Measurements from ENCODE around the gene TBX1. TPM values are rescaled to one million over a fixed set of nuclear protein-coding genes. Genes with fewer than 3 reads are reported as not detected.

Gene TBX1
- polyA plus RNA-seq, 4 donors = 0.19 to 0.79 (median 0.30) TPM

DNA sequence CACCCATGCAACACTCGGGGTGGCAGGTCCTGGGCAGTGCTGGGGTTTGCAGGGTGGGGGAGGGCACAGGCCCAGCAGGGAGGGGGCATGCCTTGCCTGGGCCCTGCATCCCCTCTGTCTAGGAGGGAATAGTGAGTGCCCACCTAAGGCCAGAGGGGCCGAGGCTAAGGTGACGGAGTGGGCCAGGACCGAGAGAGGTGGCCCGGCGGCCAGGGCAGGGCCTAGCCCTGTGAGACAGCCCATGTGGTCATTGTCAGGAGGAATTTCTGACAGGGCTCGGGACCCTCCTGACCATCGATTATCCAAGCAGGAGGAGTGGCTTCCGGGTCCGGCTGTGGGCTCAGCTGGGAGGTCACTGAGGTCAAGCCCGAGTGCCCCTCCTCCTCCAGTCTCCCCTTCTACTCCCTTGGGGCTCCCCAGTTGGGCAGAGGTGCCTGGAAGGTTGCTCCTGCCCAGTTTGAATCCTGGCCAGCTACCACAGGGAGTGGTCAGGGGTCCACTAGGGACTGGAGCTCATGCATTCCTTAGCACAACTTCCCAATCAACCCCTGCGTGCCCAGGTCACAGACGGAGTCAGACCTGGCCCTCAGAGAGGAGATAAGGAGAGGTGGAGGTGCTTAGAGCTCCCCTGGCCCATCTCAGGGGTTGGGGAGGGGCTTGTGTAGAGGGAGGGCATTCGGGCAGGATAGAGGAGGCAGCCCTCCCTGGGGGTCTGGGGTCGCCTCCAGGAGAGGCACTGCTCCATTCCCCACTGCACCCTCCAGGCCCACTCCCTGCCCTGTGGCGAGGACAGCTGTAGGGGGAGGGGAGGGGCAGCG, 22.5 kb upstream of the TBX1 start:
- no peak for DNase-seq (ENCODE audit: low read depth in 4 of 4, low spot score in 3 of 4)

DNA sequence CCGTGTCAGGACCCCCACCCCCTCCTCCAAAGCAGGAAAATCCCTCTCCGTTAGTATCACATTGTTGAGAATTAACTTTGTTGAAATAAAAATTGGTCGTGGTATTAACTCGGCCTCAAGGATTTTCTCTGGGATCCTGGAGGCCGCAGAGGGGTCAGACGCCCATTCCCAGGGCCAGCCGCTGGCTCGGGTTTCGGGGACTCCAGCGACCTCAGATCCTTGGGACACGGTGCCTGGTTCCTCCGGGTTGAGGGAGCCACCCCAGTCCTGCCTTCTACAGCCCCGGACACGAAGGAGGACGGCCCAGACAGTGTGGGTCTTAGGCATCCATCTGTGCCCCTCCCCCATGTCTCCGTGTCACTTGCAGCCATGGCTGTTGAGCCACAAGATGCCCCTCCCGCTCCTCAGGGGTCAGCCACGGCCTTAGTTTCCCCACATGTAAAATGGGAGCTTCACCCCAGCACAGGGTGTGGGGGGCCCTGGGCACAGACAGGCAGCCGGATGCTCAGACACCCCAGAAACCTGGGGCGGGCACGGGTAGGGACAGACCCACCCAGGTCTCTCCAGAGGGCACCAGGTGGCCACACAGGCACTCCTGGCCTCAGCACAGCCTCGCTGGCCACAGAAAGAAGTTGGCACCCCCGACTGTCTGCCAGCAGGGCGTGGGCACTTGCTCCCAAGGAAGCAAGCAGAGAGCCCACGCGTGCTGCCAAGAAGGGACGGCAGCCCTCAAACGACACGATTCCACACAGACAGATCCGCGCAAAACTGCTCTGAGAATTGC, 21.7 kb upstream of the TBX1 start:
- DNase-seq (ENCODE audit: low read depth in 4 of 4, low spot score in 3 of 4) = no peak

DNA sequence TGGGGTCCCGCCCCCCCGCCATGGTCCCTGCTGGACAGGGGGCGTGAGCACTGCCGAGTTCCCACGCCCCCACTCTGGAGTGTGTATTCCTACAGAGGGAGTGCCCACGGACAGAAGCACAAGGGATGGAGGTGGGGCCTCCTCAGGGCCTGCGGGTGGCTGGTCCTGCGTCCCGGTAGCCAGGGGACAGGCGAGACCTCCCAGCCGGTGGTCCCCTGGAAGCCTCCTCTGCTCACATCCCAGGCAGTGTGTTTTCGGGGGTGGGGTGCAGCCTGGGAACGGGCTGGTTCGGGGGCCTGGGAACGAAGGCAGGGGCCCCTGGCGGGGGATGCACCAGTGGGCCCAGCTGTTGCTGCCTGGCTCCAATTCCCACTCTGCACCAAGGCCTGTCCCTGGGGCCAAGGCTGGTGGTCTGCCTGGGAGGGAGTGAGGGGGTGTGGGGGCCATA, 21.1 kb upstream of the TBX1 start:
- no peak for DNase-seq (ENCODE audit: low read depth in 4 of 4, low spot score in 3 of 4)

DNA sequence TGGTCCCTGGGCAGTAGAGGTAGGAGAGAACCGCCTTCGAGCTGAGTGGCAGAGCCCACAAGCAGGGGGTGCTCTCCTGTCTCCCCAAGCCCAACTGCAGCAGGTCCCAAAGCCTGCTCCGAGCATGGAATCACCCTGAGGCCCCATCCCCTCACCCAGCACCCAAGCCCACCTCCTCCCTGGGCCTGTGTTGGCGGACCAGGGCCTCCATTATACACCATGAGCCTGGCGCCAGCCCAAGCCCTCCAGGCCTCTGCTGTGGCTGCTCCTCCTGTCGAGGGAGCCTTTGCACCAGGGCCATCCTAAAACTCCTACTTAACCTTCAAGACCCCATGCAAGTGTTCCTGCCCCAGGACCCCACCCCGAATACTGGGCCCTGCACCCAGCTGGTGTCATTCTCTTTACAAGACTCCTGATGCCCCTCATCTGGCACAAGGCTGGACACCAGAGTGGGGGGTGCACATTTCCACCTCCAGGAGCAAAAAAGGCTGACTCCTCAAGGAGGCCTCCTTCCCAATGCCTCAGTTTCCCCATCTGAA, 20.6 kb upstream of the TBX1 start:
- DNase-seq (ENCODE audit: low read depth in 4 of 4, low spot score in 3 of 4) = no peak

DNA sequence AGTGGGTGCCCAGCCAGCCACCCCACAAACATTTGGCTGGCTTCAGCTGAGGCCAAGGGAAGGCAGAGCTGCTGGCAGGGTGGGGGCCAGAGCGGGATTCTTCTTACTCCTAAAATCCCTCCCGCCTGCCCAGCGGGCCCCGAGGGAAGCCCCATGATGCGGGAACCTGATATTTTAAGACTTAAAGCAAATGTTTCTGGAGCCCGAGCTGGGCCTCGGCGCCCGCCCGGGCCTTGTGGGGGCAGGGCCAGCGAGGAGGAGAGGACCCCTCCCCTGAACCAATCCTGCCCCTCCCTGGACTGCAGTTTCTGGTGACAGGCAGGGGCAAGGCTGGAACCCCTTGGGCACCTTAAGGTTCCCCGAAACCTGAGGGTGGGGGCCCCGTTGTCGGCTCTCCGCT, 20.0 kb upstream of the TBX1 start:
- DNase-seq (ENCODE audit: low read depth in 4 of 4, low spot score in 3 of 4) = no peak

DNA sequence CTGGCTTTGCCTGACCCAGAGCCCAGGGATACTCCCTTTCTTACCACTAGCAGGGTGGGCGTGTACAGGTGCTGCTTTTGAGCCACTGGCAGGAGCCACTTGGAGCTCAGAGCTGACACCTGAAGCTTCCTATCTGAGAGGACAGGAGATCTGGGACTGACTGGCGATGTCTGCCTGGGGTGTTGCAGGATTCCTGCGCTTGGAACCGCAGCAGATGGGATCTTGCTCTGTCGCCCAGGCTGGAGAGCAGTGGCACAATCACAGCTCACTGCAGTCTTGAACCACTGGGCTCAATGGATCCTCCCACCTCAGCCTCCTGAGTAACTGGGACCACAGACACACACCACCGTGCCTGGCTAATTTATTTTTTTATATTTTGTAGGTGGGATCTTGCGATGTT, 19.5 kb upstream of the TBX1 start:
- DNase-seq (ENCODE audit: low read depth in 4 of 4, low spot score in 3 of 4) = no peak

DNA sequence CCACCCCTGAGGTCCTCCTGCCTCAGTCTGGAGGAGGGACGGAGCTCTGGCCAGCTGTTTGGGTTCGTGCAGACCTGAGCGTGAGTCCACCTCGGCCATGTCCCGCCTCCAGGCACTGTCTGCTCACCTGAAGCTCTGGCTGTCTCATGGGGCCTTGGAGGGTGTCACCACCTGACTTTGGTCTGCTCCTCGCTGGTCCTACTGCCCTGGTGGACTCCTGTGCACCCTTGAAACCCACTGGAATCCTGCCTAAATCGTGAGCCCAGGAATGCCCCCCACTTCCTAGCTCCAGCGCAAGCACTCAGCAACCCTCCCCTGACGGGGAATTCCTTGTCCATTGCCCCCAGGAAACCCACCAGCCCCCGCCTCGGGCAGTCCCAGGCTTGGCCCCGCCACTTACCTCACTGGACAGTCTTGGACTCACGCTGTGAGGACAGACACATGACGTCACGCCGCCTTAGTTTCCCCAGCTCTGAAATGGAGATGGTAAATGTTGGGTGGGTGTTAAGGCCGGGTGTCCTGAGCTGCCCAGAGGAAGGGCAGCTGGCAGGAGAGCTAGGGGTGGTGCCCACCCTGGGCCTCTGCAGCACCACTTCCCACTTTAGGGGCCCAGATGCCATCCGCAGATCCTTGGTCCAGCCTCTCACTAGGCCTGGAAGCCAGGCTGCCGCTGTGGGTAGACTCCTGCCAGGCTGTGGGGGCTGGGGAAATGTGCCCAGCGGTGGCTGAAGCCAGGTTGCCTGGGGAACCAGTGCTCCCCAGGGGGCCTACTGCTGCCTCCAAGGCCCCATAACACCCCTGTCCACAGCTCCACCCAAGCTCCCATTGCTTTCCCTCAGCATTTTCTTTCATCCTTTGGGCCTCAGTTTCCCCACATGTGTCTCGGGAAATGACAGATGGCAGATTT, 18.2 kb upstream of the TBX1 start:
- no peak for DNase-seq (ENCODE audit: low read depth in 4 of 4, low spot score in 3 of 4)

DNA sequence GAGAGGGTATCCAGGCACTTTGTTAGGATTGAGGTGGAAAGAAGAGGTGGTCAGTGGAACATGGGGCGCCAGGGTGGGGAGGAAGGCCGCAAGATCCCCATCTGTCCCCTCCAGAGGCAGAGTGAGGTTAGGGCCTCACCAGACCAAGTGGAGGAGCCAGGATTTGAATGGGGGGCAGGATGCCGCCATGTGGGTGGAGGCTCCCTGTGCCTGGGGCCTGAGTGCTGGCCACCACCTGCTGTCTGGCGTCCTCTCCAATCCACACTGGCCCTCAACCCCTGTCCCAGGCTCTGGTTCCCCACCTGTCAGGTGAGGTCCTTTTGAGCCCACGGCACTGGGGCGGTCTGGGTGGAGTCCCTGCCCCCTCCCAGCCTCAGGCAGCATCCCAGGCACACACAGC, 17.5 kb upstream of the TBX1 start:
- DNase-seq (ENCODE audit: low read depth in 4 of 4, low spot score in 3 of 4) = no peak

DNA sequence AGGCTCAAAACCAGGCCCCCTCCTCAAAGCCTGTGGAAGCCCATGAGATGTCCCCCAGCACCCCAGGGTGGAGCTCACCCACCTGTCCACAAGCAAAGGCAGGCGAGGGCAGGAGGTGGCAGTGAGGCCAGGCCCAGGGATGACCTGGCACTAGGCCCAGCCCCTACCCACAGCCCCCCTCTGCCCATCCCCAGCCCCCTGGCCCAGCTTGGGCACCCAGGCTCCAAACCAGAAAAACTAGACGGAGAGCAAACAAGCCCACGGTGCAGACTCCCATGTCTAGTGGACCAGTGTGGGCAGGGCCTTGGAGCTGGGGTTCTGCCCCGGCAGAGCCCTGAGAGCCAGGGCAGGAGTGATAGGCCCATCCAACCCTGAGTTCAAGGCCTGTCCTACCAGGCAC, 16.9 kb upstream of the TBX1 start:
- no peak for DNase-seq (ENCODE audit: low read depth in 4 of 4, low spot score in 3 of 4)

DNA sequence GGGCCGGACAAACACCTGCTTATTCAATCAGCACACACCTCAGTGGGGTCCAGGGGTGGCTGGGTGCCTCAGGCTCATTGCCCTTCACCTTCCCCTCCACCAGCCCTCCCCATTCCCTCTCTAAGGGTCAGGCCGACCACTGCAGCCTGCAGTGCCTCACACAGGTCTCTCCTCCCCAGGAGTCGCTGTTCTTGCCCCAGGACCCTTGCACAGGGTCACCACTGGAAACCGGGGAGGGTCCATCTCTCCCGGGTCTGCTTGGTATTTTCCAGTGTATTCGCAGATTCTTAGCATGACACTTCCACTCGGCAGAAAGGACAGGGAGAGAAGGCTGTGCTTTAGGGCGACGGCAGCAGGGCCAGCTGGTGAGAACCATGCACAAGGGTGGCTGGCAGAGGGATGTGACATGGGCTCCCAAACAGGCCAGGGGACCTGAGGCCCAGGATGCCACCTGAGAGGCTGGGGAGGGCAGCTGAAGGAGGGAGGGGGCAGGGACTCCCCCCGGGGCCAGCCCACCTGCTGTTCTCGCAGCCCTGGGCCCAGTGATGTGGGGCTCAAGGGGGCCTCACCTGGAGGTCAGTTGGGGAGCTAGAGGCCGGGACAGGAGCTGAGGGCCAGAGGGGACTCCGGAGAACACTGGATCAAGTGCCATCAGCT, 16.1 kb upstream of the TBX1 start:
- no peak for DNase-seq (ENCODE audit: low read depth in 4 of 4, low spot score in 3 of 4)

DNA sequence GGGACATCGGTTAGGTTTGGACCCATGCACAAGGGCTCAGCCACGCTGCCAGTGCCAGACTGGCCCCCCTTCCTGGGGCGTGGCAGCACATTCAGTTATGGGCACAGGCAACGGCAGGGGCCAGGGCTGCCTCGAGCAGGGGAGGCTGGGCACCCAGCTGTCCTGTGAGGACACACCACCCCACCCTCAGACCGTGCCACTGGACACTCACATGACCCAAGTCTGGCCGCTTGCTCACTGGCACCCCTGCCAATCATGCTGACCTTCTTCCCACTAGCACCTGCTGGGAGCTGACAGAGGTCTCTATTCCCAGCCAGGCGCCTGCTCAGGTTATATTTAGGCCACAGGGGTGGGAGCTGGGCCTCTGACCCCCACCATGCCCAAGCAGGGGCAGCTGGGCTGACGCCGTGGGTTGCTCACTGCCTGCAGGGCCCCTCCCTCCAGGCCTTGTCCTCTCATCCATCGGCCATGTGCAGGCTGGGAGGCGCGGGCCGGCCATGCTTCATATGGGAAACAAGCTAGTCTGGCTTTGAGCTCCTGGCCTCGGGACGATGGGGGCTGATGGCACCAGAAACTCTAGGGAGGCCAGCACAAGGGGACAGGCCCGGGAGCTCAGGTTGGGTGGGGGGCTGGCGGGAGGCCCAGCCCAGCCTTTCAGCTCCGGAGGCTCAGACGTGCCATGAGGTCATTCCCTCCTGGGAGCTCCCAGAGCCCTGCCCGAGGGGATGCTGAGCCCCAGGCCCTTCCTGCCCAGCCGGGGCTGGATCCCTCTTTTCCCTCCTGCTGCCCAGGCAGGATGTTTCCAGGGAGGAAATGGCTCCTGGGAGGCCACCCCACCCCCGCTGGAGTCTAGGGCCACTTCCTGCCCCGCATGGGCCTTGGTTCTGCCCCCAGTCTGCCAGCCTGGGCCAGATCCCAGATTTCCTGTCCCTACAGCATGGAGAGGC, 15.2 kb upstream of the TBX1 start:
- DNase-seq (ENCODE audit: low read depth in 4 of 4, low spot score in 3 of 4) = no peak

DNA sequence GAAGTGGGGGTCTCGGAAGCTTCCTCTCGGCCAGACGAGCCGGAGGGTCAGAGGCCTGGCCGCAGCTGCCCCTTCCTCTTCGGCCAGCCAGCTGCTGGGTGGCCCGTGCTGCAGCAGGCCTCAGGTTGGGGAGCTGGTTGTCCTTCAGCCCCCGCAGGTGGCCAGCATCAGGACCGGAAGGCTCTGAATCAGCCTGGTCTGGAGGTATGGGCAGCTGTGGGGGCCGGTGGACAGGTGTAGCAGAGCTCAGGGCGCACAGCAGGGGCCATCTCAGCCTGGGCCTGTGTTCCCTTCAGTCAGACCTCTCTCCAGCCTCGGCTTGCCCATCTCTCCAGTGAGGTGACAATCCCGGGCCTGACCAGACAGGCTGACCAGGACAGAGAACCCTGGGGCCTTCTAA, 13.9 kb upstream of the TBX1 start:
- no peak for DNase-seq (ENCODE audit: low read depth in 4 of 4, low spot score in 3 of 4)

DNA sequence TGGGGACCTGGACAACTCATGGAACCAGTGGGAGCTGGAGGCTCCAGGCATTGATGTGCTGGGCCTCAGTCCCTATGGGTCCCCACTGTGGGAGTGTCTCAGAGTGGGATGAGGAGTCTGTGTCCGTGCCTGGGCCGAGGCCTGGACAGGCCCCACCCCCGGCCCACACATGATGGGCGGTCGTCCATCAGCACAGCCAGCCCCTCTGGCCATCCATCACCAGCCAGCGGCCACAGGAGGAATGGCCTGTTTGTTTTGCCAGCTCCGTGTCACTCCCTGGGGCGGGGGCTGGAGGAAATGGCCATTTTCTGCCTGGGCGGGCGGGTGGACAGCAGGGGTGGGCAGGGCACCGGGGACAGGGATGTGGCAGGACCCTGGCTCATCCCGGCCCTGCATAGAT, 13.0 kb upstream of the TBX1 start:
- DNase-seq (ENCODE audit: low read depth in 4 of 4, low spot score in 3 of 4) = no peak

DNA sequence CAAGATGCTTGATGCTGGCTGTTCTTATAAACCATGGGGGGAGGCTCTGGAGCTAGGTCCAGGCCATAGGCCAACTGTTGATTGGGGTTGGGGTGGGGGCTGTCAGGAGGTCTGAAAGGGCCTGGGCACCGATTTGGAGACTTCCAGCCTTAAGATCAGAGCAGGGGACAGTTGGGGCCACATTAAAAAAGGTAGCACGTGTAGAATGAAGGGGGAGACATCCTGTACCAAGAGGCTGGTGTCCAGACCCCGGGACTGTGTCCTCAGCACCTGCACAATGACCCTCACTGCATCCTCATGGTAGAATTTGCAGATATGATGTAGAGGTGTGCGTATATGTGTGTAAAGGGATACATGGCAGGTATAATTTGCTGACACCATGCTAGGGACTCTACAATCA, 12.4 kb upstream of the TBX1 start:
- DNase-seq (ENCODE audit: low read depth in 4 of 4, low spot score in 3 of 4) = no peak

DNA sequence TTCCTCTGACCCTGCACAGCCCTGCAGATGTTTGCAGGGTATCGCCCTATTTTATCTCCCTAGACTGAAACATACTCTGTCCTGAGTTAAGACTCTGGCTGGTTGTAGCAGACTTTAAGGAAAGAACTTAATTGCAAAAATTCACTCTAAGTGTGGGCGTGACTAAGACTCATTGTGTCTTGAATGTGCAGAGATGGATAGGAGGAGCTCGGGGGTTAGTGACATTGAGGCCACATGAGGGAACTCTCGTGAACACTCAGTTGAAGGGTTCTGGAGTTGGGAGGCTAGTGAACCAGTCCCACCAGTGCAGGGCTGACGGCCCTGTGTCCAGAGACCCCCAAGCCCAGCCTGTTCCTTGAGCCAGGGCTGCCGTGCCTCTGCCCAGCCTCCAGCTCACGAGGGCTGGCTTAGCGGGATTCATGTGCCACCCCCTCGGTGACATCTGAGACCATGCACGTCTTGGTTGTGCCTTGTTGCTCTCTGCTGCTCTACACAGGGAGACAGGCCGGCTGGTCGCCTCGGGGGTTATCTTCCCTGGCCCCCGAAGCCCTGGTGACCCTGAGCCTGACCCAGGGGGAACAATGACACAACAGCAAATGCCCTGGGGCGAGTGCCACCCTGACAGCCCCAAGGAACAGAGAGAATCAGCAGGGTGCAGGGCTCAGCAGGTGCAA, 11.4 kb upstream of the TBX1 start:
- DNase-seq (ENCODE audit: low read depth in 4 of 4, low spot score in 3 of 4) = no peak

DNA sequence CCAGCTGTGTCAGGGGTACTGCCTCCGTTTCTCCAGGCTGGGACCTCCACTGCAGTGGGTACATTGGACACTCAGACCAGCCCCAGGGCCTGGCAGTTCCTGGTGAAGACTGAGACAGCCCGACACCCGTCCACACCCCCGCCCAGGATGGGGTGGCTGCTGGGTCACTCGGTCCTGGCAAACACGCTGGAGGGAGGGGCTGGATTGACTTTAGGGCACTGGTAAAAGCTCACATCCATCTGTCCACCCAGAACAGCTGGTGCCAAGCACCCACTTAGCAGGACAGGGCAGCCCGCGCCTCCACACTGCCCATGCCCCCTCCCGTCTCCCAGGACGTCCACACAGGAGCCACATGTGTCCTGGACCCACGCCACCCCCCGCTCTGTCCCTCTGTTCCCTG, 10.7 kb upstream of the TBX1 start:
- no peak for DNase-seq (ENCODE audit: low read depth in 4 of 4, low spot score in 3 of 4)

DNA sequence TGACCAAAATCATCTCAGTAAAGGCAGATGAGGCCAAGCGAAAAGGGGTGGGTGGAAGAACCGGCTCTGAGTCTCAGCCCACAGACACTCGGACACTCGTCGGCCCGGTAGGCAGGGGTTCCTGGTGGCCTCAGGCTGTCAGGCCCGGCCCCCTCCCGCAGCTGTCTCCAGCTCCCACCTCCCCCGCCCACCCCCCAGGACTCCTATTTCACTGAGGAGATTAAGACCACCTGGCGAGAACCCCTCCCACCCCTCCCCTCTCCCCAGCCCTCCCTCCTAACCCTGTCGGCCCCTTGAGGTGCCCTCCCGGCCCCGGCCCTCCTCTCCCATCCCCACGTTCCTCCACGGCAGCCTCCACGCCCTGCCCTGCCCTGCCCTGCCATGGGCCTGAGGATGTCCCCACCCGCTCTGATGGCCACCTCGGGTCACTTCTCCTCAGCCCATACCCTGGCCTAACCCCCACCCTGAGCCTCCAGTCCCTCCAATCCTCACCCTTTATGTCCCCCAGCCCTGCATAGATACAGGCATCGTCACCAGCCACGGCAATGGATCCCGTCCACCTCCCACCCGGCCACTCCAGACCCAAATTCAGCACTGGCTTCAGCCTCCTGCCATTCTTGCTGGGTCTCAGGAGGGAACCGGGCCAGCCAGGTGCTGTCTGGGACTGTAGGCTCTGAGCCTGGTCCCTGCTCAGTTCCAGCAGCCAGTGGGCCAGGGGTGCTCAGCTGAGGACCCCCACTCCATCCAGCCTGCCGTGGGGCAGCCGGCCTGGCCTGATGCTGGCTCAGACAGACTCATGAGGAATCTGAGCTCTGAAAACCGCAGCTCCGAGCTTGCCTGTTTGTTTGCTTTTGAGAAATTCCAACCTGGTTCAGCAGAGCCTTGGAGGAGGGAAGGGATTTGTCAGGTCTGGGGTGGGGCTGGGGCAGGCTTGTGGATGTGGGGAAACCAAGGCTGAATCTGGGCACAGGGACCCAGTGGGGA, 9.8 kb upstream of the TBX1 start:
- no peak for DNase-seq (ENCODE audit: low read depth in 4 of 4, low spot score in 3 of 4)
